HL-60 (cell line): ENCODE results near the gene STXBP2.

ENCODE experiments used
- DNase-seq, 2 experiments: peaks; one replicate each; pipeline ENCODE4 v3.0.0-alpha.2; 2010 to 2020; ENCODE audit warnings: low read depth in 1 of 2, low spot score in 1 of 2
- H3K27ac ChIP-seq: fragments of 250-450 bp; sonication (Bioruptor Pico); replicated peaks from 2 replicates; pipeline ENCODE4 v1.5.1; 2020; ENCODE audit warnings: mild to moderate bottlenecking, moderate library complexity
- H3K27me3 ChIP-seq: fragments of 250-450 bp; sonication (Bioruptor Pico); 2 replicates; pipeline ENCODE4 v1.5.1; 2021; ENCODE audit warnings: mild to moderate bottlenecking, moderate library complexity; ENCODE audit not compliant: insufficient read depth, poor library complexity, severe bottlenecking
- H3K4me3 ChIP-seq: replicated peaks from 2 replicates; pipeline ENCODE4 v1.5.1; 2011; ENCODE audit warnings: mild to moderate bottlenecking, control low read depth, low read length; ENCODE audit not compliant: insufficient read depth
- CTCF ChIP-seq: IDR thresholded peaks from one replicate; pipeline ENCODE4 v1.5.1; 2011; ENCODE audit warnings: low read length, control low read depth, inconsistent platforms; ENCODE audit not compliant: insufficient read depth
- GABPA ChIP-seq: IDR thresholded peaks from 2 replicates; pipeline ENCODE4 v1.6.1; 2012; ENCODE audit warnings: low read depth
- POLR2AphosphoS5 ChIP-seq: IDR thresholded peaks from 2 replicates; pipeline ENCODE4 v1.6.1; 2012; ENCODE audit warnings: low read depth
- REST ChIP-seq: IDR thresholded peaks from 2 replicates; pipeline ENCODE4 v1.6.1; 2012; ENCODE audit warnings: low read depth; ENCODE audit not compliant: insufficient replicate concordance
- SPI1 ChIP-seq: IDR thresholded peaks from 2 replicates; pipeline ENCODE4 v1.6.1; 2012; ENCODE audit warnings: low read depth, mild to moderate bottlenecking, borderline replicate concordance

The STXBP2 gene

GRCh38 chr19:7611541-7612279 is 25.2 kb upstream of the STXBP2 start:
- no peak overlapping the region for H3K27ac ChIP-seq
- no peak for DNase-seq
- TF ChIP-seq CTCF: no peak
- TF ChIP-seq REST: peak; percentile 90
- H3K27me3 ChIP-seq: peaks cover 2% of the 10 kb centered on the region
- no peak overlapping the region for H3K4me3 ChIP-seq

- TF ChIP-seq GABPA (no peak), SPI1 (no peak), REST (no peak), POLR2AphosphoS5 (no peak), CTCF (no peak)
- Histone ChIP-seq H3K27ac (no peak overlapping the region), H3K4me3 (no peak overlapping the region), H3K27me3 (peaks cover 2% of the 10 kb centered on the region)
- no peak for DNase-seq
Observed at GRCh38 chr19:7612282-7613274, 24.3 kb upstream of the STXBP2 start.

GRCh38 chr19:7614859-7615741 is 21.8 kb upstream of the STXBP2 start:
- no peak overlapping the region for H3K4me3 ChIP-seq
- peaks cover 2% of the 10 kb centered on the region for H3K27me3 ChIP-seq
- TF ChIP-seq POLR2AphosphoS5: no peak
- TF ChIP-seq REST: no peak
- TF ChIP-seq CTCF: no peak
- no peak for TF ChIP-seq SPI1
- TF ChIP-seq GABPA: no peak
- no peak for DNase-seq
- H3K27ac ChIP-seq: no peak overlapping the region
